Medulla oblongata (tissue), 1 donor: ENCODE results near the gene MYO1A.
"Not testable (repeated sequence)": the region's sequence is repeated elsewhere in the genome, so short reads cannot be mapped to it uniquely, and the experiment has no call there.

Source experiments
- DNase-seq: peaks from one replicate; pipeline ENCODE4 v3.0.0-alpha.2; 2015; ENCODE audit errors: extremely low spot score

MYO1A gene

GRCh38 chr12:57087010-57087690 is 37.2 kb upstream of the MYO1A start:
- peak; percentile 83 for DNase-seq

- peak; percentile 65 for DNase-seq
Measured at GRCh38 chr12:57086493-57087009, 36.6 kb upstream of the MYO1A start.

GRCh38 chr12:57085999-57086492 is 36.1 kb upstream of the MYO1A start:
- peak; percentile 30 for DNase-seq

DNA sequence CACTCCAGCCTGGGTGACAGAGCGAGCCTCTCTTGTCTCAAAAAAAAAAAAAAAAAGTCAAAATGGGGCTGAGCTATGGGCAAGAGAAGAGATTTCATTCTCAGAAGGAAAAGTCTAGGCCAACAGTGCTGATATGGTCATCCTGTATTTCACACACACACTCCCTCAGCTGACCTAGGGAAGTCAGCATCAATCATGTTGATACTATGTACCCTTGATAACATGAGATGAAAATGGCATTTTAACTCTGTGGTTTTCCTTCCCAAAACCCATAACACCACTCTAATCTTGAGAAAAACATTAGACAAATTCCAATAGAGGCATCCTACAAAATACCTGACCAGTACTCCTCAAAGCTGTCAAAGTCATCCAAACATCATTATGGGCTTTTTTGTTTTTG is 30.9 kb upstream of the MYO1A start:
- DNase-seq: no peak

DNA sequence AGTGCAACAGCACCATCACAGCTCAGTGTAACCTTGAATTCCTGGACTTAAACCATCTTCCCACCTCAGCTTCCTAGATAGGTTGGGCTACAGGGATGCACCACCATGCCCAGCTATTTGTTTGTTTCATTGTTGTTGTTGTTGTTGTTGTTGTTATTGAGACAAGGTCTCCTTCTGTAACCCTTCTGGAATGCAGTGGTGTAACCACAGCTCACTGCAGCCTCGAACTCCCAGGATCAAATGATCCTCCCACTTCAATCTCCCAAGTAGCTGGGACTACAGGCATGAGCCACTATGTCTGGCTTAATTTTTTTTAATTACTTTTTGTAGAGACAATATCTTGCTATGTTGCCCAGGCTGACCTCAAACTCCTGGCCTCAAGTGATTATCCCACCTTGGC is 29.9 kb upstream of the MYO1A start:
- DNase-seq: no peak

DNA sequence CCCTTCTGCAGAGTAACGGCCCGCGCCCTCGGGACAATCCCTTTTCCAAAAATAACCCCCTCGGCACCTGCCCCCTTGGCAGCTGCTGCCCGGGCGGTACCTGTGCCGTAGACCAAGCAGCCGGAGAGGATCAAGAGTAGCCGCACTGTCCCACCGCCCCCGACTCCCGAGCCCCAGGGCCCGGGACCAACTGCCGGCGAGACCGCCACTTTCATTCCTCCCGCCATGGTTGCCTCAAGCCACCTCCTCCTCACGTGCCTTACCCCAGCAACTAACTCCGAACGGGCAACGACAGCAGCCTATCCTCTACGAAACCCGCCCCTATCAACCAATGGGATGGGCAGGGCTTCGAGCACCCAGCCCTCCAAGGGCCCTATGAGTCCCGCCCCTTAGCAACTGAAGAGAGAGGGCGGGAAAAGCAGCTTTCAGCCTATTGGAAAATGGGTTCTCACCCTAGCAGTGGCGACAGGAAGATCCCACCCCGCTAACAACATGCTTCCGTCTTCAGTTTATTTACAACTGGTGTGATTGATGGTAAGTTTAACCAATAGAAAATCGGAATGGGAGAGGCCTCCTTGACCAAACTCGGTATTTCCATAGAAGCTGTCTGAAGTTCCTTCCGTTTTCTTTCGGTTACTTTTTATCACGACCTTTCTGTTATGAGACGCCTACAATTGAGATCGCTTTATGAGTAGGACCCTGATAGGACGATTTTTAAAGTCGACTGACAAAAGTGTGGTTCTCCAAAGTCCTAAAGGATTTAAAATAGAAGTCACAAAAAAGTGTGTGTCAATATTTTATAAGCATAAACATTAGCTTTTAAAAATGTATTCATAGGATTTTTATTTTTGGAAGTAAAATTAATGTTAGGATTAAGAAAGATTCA is 28.8 kb upstream of the MYO1A start, which contains the start of gene NEMP1:
TSS of gene NEMP1 (minus strand) at position 273 of the 886 bp plus-strand sequence. CDS start at position 227, 46 bp downstream.
- peak; percentile 100 for DNase-seq

DNA sequence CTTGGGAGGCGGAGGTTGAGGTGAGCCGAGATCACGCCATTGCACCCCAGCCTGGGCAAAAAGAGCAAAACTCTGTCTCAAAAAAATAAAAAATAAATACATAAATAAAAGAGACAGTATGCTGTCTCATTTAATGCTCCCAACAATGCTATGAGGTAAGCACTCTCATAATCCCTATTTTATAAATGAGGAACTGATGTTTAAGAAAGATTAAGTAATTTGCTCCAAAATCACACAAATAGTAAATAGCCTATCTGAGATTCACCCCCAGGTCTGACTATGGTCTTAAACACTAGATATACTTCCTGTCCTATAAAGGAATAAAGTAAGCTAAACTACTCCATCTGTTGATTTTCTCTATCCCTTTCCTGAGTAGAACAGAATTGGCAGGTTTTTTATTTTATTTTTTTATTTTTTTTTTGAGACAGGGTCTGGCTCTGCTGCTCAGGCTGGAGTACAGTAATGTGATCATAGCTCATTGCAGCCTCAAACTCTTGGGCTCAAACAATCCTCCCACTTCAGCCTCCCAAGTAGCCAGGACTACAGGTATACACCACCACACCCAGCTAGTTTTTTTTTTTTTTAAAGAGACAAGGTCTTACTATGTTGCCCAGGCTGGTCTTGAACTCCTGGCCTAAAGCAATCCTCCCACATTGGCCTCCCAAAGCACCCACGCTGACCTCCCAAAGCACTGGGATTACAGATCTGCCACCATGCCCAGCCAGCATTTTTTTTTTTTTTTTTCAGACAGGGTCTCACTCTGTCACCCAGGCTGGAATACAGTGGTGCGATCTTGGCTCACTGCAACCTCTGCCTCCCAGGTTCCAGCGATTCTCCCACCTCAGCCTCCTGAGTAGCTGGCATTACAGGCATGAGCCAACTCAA is 23.9 kb upstream of the MYO1A start:
- DNase-seq: not testable (repeated sequence)

- no peak for DNase-seq
Measured at GRCh38 chr12:57072661-57073060, 22.7 kb upstream of the MYO1A start.

- peak; percentile 96 for DNase-seq
Measured at GRCh38 chr12:57069523-57069922, 19.6 kb upstream of the MYO1A start.

DNA sequence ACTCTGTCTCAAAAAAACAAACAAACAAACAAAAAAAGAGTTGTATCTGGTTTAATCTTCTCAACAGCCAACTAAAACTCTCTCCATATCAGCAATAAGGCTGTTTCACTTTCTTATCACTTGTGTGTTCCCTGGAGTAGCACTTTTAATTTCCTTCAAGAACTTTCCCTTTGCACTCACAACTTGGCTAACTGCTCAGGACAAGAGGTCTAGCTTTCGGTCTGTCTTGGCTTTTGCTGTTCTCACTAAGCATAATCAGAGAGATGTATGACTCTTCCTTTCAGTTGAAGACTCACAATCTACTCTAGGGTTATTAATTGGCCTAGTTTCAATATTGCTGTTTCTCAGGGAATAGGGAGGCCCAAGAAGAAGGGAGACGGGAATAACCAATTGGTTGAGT is 16.3 kb upstream of the MYO1A start:
- DNase-seq: no peak

GRCh38 chr12:57063991-57064685 is 14.2 kb upstream of the MYO1A start:
- peak; percentile 56 for DNase-seq

DNA sequence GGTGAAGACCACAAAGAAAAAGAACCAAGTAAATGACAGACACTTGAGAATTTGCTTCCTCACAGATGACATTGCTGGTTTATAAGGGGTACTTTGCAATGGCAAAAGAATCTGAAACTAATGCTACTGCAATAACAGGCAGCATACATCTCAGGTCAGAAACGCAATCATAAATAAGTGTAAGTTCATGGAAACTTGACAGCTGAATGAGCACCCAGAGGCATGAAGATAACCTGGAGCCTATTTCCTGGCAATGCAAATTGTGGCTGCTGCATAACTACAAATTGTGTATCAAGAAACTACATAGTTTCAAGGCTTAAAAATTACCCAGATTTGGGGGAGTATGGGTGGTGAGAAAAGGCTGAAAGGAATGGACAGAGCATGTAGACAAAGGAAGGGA is 8.5 kb upstream of the MYO1A start:
- DNase-seq: no peak

DNA sequence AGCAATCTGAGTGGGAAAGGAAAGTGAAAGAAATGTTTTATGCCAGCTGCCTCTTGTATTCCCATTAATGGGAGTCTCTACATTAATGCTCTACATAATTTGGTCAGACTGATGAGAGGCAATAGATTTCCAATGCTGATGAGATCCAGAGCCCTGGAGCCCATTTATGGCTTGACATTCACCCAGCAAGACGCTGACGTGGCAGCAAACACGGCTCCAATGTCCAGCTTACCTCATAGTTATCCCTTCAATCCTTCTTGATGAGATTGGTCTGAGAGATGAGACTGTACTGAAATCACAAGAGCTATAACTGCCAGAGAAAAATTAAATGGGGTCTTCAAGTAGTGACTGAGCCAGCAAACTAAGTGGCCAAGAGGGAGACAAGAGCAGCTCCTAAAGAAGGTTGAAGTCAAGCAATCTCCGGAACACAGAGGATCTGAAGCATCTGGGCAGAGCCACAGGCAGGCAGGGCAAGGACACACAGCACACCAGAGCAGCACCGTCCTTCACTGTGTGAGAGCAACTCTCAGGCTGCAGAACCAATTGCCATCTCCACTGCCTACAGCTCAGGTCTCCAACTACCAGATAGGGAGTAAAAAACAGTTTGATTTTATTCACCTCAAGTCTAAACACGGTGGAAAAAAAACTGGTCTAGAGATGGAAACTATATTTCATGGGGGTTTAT is 7.3 kb upstream of the MYO1A start:
- no peak for DNase-seq

- DNase-seq: no peak
Measured at GRCh38 chr12:57055824-57056223, 5.9 kb upstream of the MYO1A start.

DNA sequence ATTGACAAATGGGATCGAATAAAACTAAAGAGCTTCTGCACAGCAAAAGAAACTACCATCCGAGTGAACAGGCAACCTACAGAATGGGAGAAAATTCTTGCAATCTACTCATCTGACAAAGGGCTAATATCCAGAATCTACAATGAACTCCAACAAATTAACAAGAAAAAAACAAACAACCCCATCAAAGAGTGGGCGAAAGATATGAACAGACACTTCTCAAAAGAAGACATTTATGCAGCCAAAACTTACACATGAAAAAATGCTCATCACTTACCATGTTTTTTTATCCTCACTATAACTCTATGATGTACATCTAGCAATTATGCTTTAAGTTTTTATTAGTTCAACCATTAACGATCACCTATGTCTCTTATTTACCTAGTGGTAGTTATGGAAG is 4.0 kb upstream of the MYO1A start:
- not testable (repeated sequence) for DNase-seq

DNA sequence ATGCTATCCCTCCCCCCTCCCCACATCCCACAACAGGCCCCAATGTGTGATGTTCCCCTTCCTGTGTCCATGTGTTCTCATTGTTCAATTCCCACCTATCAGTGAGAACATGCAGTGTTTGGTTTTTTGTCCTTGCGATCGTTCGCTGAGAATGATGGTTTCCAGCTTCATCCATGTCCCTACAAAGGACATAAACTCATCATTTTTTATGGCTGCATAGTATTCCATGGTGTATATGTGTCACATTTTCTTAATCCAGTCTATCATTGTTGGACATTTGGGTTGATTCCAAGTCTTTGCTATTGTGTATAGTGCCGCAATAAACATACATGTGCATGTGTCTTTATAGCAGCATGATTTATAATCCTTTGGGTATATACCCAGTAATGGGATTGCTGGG is 3.2 kb upstream of the MYO1A start:
- not testable (repeated sequence) for DNase-seq

- DNase-seq: no peak
Measured at GRCh38 chr12:57051011-57051410, 1.1 kb upstream of the MYO1A start.

- DNase-seq: no peak
Measured at GRCh38 chr12:57049119-57049446, 846 bp downstream of the MYO1A start.

GRCh38 chr12:57048423-57049118 is 1.4 kb downstream of the MYO1A start:
- DNase-seq: no peak

DNA sequence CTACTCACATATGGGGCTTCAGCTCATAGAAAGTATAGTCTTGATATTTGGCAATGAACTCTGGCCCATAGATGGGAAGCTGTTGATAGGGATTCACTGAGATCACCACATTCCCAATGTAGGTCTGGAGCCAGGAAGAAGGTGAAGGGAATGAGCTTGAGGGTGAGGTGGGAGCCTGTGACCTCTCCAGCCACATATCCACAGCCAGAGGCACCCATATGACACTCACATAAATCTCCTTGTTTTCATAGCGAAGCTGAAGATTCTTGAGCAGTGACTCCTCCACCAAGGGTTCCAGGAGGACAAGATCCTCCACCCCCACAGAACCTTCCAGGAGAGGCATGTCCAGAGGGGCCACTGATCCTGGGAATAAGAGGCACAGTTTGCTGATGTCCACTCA is 1.9 kb downstream of the MYO1A start:
- DNase-seq: no peak
